Breast epithelium (tissue), 4 donors: ENCODE measurements around the gene CNTD1. TPM values are rescaled to one million over a fixed set of nuclear protein-coding genes. Genes with fewer than 3 reads are reported as not detected.
A peak's percentile ranks its signal among the peaks of the same experiment; 100 is the strongest.

Experiments
- DNase-seq, 2 donors: peaks; one replicate each; pipeline ENCODE4 v3.0.0-alpha.2; 2019; ENCODE audit warnings: low spot score in 2 of 2
- H3K27ac ChIP-seq, 2 donors: fragments of 200-600 bp; sonication (generic) in 1 of 2; one replicate each; pipeline ENCODE4 v1.5.1; 2016 to 2019; ENCODE audit warnings: mild to moderate bottlenecking in 1 of 2
- H3K27me3 ChIP-seq, 2 donors: fragments of 200-600 bp; sonication (generic) in 1 of 2; one replicate each; pipeline versions ENCODE4 v1.5.1 to v1.6.0; 2017 to 2019; ENCODE audit warnings: control low read depth in 1 of 2, mild to moderate bottlenecking in 1 of 2
- H3K36me3 ChIP-seq: fragments of 200-600 bp; one replicate; pipeline ENCODE4 v1.5.1; 2019
- H3K4me1 ChIP-seq, 2 donors: fragments of 200-600 bp; sonication (generic); one replicate each; pipeline ENCODE4 v1.5.1; 2016 to 2019; ENCODE audit warnings: control low read depth in 1 of 2
- H3K4me3 ChIP-seq, 3 donors: fragments of 200-600 bp; sonication (generic); 1 replicate in 2 of 3; 2 replicates in 1 of 3; pipeline ENCODE4 v1.5.1; 2016 to 2019; ENCODE audit warnings: mild to moderate bottlenecking in 3 of 3, moderate library complexity in 2 of 3
- H3K9me3 ChIP-seq, 2 donors: fragments of 200-600 bp; sonication (generic) in 1 of 2; one replicate each; pipeline ENCODE4 v1.5.1; 2016 to 2019; ENCODE audit warnings: control low read depth in 1 of 2
- POLR2A ChIP-seq: fragments of 450-650 bp; IDR thresholded peaks from one replicate; pipeline ENCODE4 v1.6.1; 2016; ENCODE audit warnings: antibody characterized with exemption, mild to moderate bottlenecking, moderate library complexity
- POLR2AphosphoS5 ChIP-seq, 3 donors: sonication (generic); formaldehyde crosslinking; IDR thresholded peaks; one replicate each; pipeline ENCODE4 v1.6.1; 2017; ENCODE audit warnings: antibody characterized with exemption in 3 of 3
- intact Hi-C: fragments of 100-400 bp; cut with DNase I; formaldehyde crosslinking; loops from one replicate; pipeline ENCODE4 v1.15.1; 2023; ENCODE audit warnings: low total_unique reads
- total RNA-seq, 3 donors: library from RNA; depleted of rRNA; stranded (reverse); fragments of >200 nt; gene quantifications; one replicate each; pipeline ENCODE4 v1.1.0, GENCODE V29; 2016
- TF ChIP-seq, protein P1 (sequence below), 3 donors: fragments of 450-650 bp; IDR thresholded peaks; one replicate each; pipeline ENCODE4 v1.5.1; 2016 to 2017; ENCODE audit warnings: antibody characterized with exemption in 3 of 3, mild to moderate bottlenecking in 3 of 3, moderate library complexity in 3 of 3

CNTD1 gene
- total RNA-seq, 3 donors from 2014 or later: 0.59 TPM; not detected in 2

DNA sequence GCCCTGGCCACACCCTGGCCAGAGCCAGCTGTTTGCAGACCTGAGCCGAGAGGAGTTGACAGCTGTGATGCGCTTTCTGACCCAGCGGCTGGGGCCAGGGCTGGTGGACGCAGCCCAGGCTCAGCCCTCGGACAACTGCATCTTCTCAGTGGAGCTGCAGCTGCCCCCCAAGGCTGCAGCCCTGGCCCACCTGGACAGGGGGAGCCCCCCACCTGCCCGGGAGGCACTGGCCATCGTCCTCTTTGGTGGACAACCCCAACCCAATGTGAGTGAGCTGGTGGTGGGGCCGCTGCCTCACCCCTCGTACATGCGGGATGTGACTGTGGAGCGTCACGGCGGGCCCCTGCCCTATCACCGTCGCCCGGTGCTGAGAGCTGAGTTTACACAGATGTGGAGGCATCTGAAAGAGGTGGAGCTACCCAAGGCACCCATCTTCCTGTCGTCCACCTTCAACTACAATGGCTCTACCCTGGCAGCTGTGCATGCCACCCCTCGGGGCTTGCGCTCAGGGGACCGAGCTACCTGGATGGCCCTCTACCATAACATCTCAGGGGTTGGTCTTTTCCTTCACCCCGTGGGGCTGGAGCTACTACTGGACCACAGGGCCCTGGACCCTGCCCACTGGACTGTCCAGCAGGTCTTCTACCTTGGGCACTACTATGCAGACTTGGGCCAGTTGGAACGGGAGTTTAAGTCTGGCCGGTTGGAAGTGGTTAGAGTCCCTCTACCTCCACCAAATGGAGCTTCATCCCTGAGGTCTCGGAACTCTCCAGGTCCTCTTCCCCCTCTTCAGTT is 46.3 kb downstream of the CNTD1 start:
- no peaks in the 10 kb centered on the region for H3K27me3 ChIP-seq
- TF ChIP-seq, protein P1, sequence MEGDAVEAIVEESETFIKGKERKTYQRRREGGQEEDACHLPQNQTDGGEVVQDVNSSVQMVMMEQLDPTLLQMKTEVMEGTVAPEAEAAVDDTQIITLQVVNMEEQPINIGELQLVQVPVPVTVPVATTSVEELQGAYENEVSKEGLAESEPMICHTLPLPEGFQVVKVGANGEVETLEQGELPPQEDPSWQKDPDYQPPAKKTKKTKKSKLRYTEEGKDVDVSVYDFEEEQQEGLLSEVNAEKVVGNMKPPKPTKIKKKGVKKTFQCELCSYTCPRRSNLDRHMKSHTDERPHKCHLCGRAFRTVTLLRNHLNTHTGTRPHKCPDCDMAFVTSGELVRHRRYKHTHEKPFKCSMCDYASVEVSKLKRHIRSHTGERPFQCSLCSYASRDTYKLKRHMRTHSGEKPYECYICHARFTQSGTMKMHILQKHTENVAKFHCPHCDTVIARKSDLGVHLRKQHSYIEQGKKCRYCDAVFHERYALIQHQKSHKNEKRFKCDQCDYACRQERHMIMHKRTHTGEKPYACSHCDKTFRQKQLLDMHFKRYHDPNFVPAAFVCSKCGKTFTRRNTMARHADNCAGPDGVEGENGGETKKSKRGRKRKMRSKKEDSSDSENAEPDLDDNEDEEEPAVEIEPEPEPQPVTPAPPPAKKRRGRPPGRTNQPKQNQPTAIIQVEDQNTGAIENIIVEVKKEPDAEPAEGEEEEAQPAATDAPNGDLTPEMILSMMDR (IDR thresholded peaks at IDR 0.05): no peak
- no peak for TF ChIP-seq POLR2A
- no peak for TF ChIP-seq POLR2AphosphoS5 (IDR thresholded peaks at IDR 0.05)
- H3K9me3 ChIP-seq: no peaks in the 10 kb centered on the region
- no peak for DNase-seq
- intact Hi-C loops: loop anchor here (10.0 kb wide), 1 partner anchor 490 kb away; no protein-coding TSS in a partner anchor
- no peak overlapping the region for H3K27ac ChIP-seq
- H3K4me1 ChIP-seq: no peaks in the 10 kb centered on the region
- H3K36me3 ChIP-seq: no peaks in the 10 kb centered on the region
- H3K4me3 ChIP-seq: no peak overlapping the region

- TF ChIP-seq, protein P1 (IDR thresholded peaks at IDR 0.05): no peak
- TF ChIP-seq POLR2AphosphoS5 (IDR thresholded peaks at IDR 0.05) (no peak), POLR2A (no peak)
- Histone ChIP-seq H3K36me3 (no peaks in the 10 kb centered on the region), H3K9me3 (no peaks in the 10 kb centered on the region), H3K4me1 (no peaks in the 10 kb centered on the region), H3K27ac (peak overlapping the region in 1 of 2 donors; percentile 59), H3K4me3 (no peak overlapping the region), H3K27me3 (no peaks in the 10 kb centered on the region)
- no peak for DNase-seq
- intact Hi-C loops: loop anchor here (10.0 kb wide), 1 partner anchor 489 kb away; no protein-coding TSS in a partner anchor
Measured at GRCh38 chr17:42845556-42845917, 46.9 kb downstream of the CNTD1 start.

GRCh38 chr17:42845918-42846593 is 47.4 kb downstream of the CNTD1 start:
- DNase-seq: no peak
- intact Hi-C loops: loop anchor here (10.0 kb wide), 1 partner anchor 489 kb away; no protein-coding TSS in a partner anchor
- H3K4me1 ChIP-seq: no peaks in the 10 kb centered on the region
- H3K36me3 ChIP-seq: no peaks in the 10 kb centered on the region
- no peaks in the 10 kb centered on the region for H3K27me3 ChIP-seq
- H3K4me3 ChIP-seq: no peak overlapping the region
- TF ChIP-seq POLR2A (no peak), POLR2AphosphoS5 (IDR thresholded peaks at IDR 0.05) (no peak)
- TF ChIP-seq, protein P1 (IDR thresholded peaks at IDR 0.05): no peak
- H3K27ac ChIP-seq: peak overlapping the region in 1 of 2 donors; percentile 59
- no peaks in the 10 kb centered on the region for H3K9me3 ChIP-seq

- H3K4me1 ChIP-seq: no peaks in the 10 kb centered on the region
- no peaks in the 10 kb centered on the region for H3K36me3 ChIP-seq
- no peak overlapping the region for H3K4me3 ChIP-seq
- intact Hi-C loops: loop anchor here (10.0 kb wide), 1 partner anchor 488 kb away; no protein-coding TSS in a partner anchor
- H3K27ac ChIP-seq: peak overlapping the region in 1 of 2 donors; percentile 59
- no peaks in the 10 kb centered on the region for H3K27me3 ChIP-seq
- DNase-seq: no peak
- H3K9me3 ChIP-seq: no peaks in the 10 kb centered on the region
- no peak for TF ChIP-seq POLR2A
- no peak for TF ChIP-seq POLR2AphosphoS5 (IDR thresholded peaks at IDR 0.05)
- TF ChIP-seq, protein P1 (IDR thresholded peaks at IDR 0.05): no peak
Measured at GRCh38 chr17:42846594-42847280, 48.1 kb downstream of the CNTD1 start.
